ENCODE results near the gene MUCL3.

MUCL3 gene

GRCh38 chr6:30942338-30943060, 1.7 kb downstream of the MUCL3 start:
- H3K27me3 Mint-ChIP-seq: peaks cover 69% of the 10 kb centered on the region
- no peak overlapping the region for H3K4me3 Mint-ChIP-seq
- no peak overlapping the region for H3K27ac Mint-ChIP-seq
- H3K4me1 Mint-ChIP-seq (ENCODE audit: low read depth): no peaks in the 10 kb centered on the region
- H3K9me3 Mint-ChIP-seq: no peaks in the 10 kb centered on the region
- no peak for DNase-seq
- no peaks in the 10 kb centered on the region for H3K36me3 Mint-ChIP-seq (ENCODE audit: low read depth)

- no peak for DNase-seq
- Mint-ChIP-seq H3K9me3 (no peaks in the 10 kb centered on the region), H3K27me3 (peaks cover 74% of the 10 kb centered on the region), H3K27ac (no peak overlapping the region), H3K36me3 (ENCODE audit: low read depth) (no peaks in the 10 kb centered on the region), H3K4me3 (no peak overlapping the region), H3K4me1 (ENCODE audit: low read depth) (no peaks in the 10 kb centered on the region)
Measured at GRCh38 chr6:30944051-30944450, 3.3 kb downstream of the MUCL3 start.

- no peaks in the 10 kb centered on the region for H3K36me3 Mint-ChIP-seq (ENCODE audit: low read depth)
- H3K4me1 Mint-ChIP-seq (ENCODE audit: low read depth): no peaks in the 10 kb centered on the region
- no peak for DNase-seq
- no peaks in the 10 kb centered on the region for H3K9me3 Mint-ChIP-seq
- no peak overlapping the region for H3K27ac Mint-ChIP-seq
- H3K27me3 Mint-ChIP-seq: peaks cover 76% of the 10 kb centered on the region
- H3K4me3 Mint-ChIP-seq: no peak overlapping the region
Measured at GRCh38 chr6:30945281-30945680, 4.5 kb downstream of the MUCL3 start.

DNA sequence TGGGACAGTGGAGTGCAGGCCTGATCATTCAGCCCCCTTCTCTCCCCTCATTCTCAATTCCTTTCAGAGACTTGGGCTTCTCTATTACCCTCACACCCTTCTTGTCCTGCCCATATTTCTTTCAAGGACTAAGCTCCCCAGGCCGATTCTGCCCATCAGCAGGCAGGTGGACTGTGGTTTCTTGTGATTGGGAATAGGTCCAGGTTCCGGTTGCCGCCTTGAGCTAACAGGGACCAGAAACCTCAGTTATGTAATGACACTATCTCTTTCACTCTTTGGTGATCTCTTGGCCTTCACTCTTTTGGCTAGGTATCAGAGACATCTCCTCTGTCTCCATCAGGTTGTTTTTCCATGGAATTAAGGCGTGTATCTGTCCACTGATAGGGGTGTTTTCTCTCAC, 6.5 kb downstream of the MUCL3 start:
- Mint-ChIP-seq H3K9me3 (no peaks in the 10 kb centered on the region), H3K27ac (no peak overlapping the region), H3K4me1 (ENCODE audit: low read depth) (peaks cover 7% of the 10 kb centered on the region), H3K27me3 (peaks cover 68% of the 10 kb centered on the region), H3K4me3 (no peak overlapping the region), H3K36me3 (ENCODE audit: low read depth) (no peaks in the 10 kb centered on the region)
- no peak for DNase-seq

- no peak overlapping the region for H3K4me3 Mint-ChIP-seq
- peaks cover 55% of the 10 kb centered on the region for H3K27me3 Mint-ChIP-seq
Measured at GRCh38 chr6:30948811-30949210, 8.0 kb downstream of the MUCL3 start.

DNA sequence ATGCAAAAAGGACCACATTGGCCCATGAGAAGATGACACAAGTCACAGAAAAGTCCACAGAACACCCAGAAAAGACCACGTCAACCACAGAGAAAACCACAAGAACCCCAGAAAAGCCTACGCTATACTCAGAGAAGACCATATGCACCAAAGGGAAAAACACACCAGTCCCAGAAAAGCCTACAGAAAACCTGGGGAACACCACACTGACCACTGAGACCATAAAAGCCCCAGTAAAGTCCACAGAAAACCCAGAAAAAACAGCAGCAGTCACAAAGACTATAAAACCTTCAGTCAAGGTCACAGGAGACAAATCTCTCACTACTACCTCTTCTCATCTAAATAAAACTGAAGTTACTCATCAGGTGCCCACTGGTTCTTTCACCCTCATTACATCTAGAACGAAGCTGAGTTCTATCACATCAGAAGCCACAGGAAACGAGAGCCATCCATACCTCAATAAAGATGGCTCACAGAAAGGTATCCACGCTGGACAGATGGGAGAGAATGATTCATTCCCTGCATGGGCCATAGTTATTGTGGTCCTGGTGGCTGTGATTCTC, 11.2 kb downstream of the MUCL3 start:
- no peak for DNase-seq
- H3K36me3 Mint-ChIP-seq (ENCODE audit: low read depth): no peaks in the 10 kb centered on the region
- H3K27me3 Mint-ChIP-seq: peaks cover 36% of the 10 kb centered on the region
- H3K4me3 Mint-ChIP-seq: no peak overlapping the region
- H3K27ac Mint-ChIP-seq: no peak overlapping the region
- no peaks in the 10 kb centered on the region for H3K9me3 Mint-ChIP-seq
- H3K4me1 Mint-ChIP-seq (ENCODE audit: low read depth): peaks cover 20% of the 10 kb centered on the region

More at GRCh38 chr6:30948811-30949210, 8.0 kb downstream of the MUCL3 start:
- no peak for DNase-seq
- Mint-ChIP-seq H3K27ac (no peak overlapping the region), H3K4me1 (ENCODE audit: low read depth) (peaks cover 7% of the 10 kb centered on the region), H3K9me3 (no peaks in the 10 kb centered on the region), H3K36me3 (ENCODE audit: low read depth) (no peaks in the 10 kb centered on the region)

GRCh38 chr6:30954631-30955366, 14.0 kb downstream of the MUCL3 start:
- Mint-ChIP-seq H3K9me3 (no peaks in the 10 kb centered on the region), H3K27me3 (peaks cover 19% of the 10 kb centered on the region), H3K4me3 (peak overlapping the region; percentile 78), H3K27ac (peak overlapping the region; percentile 83), H3K4me1 (ENCODE audit: low read depth) (peaks cover 20% of the 10 kb centered on the region), H3K36me3 (ENCODE audit: low read depth) (no peaks in the 10 kb centered on the region)
- peak; percentile 34 for DNase-seq

GRCh38 chr6:30955367-30956042, 14.7 kb downstream of the MUCL3 start:
- Mint-ChIP-seq H3K27me3 (peaks cover 13% of the 10 kb centered on the region), H3K9me3 (no peaks in the 10 kb centered on the region), H3K4me1 (ENCODE audit: low read depth) (peaks cover 20% of the 10 kb centered on the region), H3K4me3 (peak overlapping the region; percentile 78), H3K36me3 (ENCODE audit: low read depth) (no peaks in the 10 kb centered on the region), H3K27ac (peak overlapping the region; percentile 83)
- DNase-seq: peak; percentile 87

DNA sequence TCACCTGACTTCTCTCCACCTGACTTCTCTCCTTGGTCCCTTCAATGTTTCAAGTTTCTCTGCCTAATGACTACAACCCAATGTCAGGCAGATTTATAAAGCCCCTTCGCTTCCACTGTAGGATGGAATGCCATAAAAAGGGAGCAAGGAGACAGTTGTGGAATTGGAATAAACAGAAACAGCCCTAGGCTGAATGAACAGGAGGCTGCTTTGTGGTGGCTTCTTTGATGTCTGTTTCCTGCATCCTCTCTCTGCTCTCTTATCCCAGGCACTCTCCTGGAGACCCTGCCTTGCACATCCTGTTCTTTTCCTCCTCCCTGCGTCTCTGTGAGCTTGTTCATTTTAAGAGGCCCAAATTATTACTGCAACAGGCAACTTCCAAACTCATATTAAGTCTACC, 16.9 kb downstream of the MUCL3 start:
- DNase-seq: no peak
- H3K36me3 Mint-ChIP-seq (ENCODE audit: low read depth): no peaks in the 10 kb centered on the region
- H3K4me3 Mint-ChIP-seq: no peak overlapping the region
- H3K27ac Mint-ChIP-seq: no peak overlapping the region
- peaks cover 13% of the 10 kb centered on the region for H3K27me3 Mint-ChIP-seq
- no peaks in the 10 kb centered on the region for H3K9me3 Mint-ChIP-seq
- peaks cover 13% of the 10 kb centered on the region for H3K4me1 Mint-ChIP-seq (ENCODE audit: low read depth)

- H3K27me3 Mint-ChIP-seq: peaks cover 34% of the 10 kb centered on the region
- H3K27ac Mint-ChIP-seq: no peak overlapping the region
- no peaks in the 10 kb centered on the region for H3K36me3 Mint-ChIP-seq (ENCODE audit: low read depth)
- DNase-seq: no peak
- H3K9me3 Mint-ChIP-seq: no peaks in the 10 kb centered on the region
- H3K4me3 Mint-ChIP-seq: no peak overlapping the region
- peaks cover 8% of the 10 kb centered on the region for H3K4me1 Mint-ChIP-seq (ENCODE audit: low read depth)
Measured at GRCh38 chr6:30960907-30961673, 20.3 kb downstream of the MUCL3 start.

DNA sequence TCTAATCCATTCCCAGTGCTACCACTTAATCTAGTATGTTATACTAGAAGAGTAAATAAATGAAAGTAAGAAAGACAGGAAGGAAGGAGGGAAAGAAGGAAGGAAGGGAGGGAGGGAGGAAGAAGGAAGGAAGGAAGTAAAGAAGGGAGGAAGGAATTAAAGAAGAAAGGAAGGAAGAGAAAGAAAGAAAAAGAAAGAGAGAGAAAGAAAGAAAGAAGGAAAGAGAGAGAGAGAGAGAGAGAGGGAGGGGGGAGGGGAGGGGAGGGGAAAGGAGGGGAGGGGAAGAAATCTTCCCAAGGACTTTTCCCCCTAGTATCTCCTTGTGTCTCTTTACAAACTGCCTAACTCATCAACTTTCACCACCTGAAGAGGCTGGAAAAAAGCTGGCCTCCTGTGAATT, 21.9 kb downstream of the MUCL3 start:
- no peak overlapping the region for H3K27ac Mint-ChIP-seq
- peaks cover 8% of the 10 kb centered on the region for H3K4me1 Mint-ChIP-seq (ENCODE audit: low read depth)
- no peak overlapping the region for H3K4me3 Mint-ChIP-seq
- peaks cover 37% of the 10 kb centered on the region for H3K27me3 Mint-ChIP-seq
- no peak for DNase-seq
- H3K9me3 Mint-ChIP-seq: no peaks in the 10 kb centered on the region
- H3K36me3 Mint-ChIP-seq (ENCODE audit: low read depth): no peaks in the 10 kb centered on the region

GRCh38 chr6:30963641-30964040, 22.9 kb downstream of the MUCL3 start:
- no peaks in the 10 kb centered on the region for H3K9me3 Mint-ChIP-seq
- no peak for DNase-seq
- H3K4me3 Mint-ChIP-seq: no peak overlapping the region
- peaks cover 34% of the 10 kb centered on the region for H3K27me3 Mint-ChIP-seq
- H3K36me3 Mint-ChIP-seq (ENCODE audit: low read depth): no peaks in the 10 kb centered on the region
- H3K4me1 Mint-ChIP-seq (ENCODE audit: low read depth): peaks cover 8% of the 10 kb centered on the region
- no peak overlapping the region for H3K27ac Mint-ChIP-seq

DNA sequence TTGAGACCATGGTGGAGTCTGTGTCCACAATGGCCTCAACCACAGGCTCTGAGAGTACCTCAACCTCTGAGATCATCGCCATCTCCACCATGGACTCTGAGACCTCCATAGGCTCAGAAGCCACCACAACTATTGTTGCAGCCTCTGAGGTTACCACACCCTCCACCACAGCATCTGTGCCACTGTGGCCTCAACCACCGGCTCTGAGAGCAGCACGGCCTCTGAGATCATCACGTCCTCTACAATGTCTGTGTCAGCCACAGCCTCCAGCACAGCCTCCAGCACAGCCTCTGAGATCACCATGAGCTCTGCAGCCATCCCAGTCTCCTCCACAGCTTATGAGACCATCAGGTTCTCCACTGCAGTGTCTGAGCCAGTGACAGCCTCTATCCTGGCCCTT, 23.3 kb downstream of the MUCL3 start:
- Mint-ChIP-seq H3K4me3 (no peak overlapping the region), H3K4me1 (ENCODE audit: low read depth) (peaks cover 8% of the 10 kb centered on the region), H3K9me3 (no peaks in the 10 kb centered on the region), H3K36me3 (ENCODE audit: low read depth) (no peaks in the 10 kb centered on the region), H3K27me3 (peaks cover 33% of the 10 kb centered on the region), H3K27ac (no peak overlapping the region)
- no peak for DNase-seq

- Mint-ChIP-seq H3K27ac (no peak overlapping the region), H3K4me3 (no peak overlapping the region), H3K27me3 (peaks cover 35% of the 10 kb centered on the region), H3K4me1 (ENCODE audit: low read depth) (peaks cover 8% of the 10 kb centered on the region), H3K9me3 (no peaks in the 10 kb centered on the region), H3K36me3 (ENCODE audit: low read depth) (no peaks in the 10 kb centered on the region)
- DNase-seq: no peak
Measured at GRCh38 chr6:30965140-30965601, 24.4 kb downstream of the MUCL3 start.

Measured in activated T-cell treated with anti-CD3 and anti-CD28 coated beads, Interleukin-2, amount 50 U/mL, for 24 hours (primary cell).